HG02759 (cell line): Measurements from ENCODE around the gene DPEP2.
"Not testable (repeated sequence)": the region's sequence is repeated elsewhere in the genome, so short reads cannot be mapped to it uniquely, and the experiment has no call there.

Experiments used
- ATAC-seq: cut with Tn5 transposase; IDR thresholded peaks from one replicate; pipeline ENCODE4 v1.9.1; 2021; ENCODE audit warnings: mild to moderate bottlenecking, moderate library complexity; ENCODE audit not compliant: unreplicated experiment

The DPEP2 gene

DNA sequence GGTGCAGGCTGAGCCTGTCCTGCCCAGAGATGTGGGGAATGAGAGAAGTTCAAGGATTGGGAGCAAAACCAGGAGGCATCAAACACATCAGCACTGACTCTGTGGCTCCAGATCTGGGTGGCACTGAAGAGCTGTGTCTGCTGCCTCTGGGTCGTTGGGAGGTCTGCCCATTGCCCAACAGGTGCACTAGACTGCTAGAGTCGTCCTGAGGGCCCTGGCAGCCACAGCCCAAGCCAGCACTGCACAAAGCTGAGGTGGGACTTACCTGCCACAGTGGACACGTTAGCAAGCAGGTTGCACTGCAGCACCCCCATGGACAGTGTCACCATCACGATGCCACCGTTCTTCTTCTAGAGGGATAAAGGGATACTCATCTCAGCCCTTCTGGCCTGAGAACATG is 22.3 kb downstream of the DPEP2 start:
- no peak for ATAC-seq

DNA sequence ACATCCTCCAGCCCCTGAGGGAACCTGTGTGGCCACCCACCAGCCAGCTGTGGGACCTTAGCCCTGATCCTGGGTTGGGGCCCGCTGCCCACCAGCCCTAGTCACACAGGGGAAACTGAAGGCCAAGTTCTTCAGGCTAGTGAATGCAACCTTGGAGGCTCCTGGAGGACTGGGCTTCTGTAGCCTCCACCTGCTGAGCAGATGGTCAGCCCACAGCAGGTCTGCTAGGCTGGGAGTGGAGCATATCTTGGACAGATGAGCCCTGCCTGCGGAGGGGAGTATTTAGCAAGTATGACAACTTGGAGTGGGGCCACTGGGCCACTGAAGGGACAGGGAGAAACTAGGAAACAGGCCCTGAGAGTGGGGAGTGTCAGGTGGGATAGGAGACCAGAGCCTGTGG is 23.1 kb downstream of the DPEP2 start:
- ATAC-seq: no peak

DNA sequence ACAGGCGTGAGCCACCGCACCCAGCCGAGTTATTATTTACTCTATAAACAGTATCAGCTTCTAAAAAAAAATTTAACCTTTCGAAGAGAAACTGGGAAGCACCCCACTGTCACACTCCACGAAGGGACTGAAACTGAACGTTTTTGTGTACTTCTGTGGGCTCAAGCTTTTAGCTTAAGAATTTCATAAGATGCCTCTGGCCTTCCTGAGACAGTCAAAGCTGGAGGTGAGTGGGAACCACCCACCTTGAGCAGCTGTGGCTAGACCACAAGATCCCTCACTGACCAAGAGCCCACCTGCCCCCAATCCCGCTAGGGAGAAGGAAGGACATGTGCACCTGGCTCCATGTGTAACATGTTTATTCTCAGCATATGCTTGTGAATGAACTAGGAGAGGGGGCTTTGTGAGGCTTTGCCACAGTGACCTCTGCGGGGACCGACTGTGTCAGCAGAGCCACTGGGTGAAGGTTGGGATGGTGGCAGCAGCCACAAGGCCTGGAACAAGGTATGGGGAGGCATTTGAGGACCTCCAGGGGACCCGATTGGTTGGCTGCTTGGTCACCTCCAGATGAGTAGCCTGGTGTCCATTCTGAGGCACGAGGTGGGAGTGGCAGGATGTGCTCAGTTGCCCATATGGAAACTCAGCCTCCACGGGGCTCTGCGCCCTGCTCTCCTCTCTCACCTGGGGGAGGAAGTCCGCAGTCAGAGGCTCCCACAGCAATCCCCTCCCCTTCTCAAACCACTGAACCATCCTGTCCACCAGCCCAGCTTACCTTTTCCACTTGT is 23.8 kb downstream of the DPEP2 start:
- no peak for ATAC-seq

DNA sequence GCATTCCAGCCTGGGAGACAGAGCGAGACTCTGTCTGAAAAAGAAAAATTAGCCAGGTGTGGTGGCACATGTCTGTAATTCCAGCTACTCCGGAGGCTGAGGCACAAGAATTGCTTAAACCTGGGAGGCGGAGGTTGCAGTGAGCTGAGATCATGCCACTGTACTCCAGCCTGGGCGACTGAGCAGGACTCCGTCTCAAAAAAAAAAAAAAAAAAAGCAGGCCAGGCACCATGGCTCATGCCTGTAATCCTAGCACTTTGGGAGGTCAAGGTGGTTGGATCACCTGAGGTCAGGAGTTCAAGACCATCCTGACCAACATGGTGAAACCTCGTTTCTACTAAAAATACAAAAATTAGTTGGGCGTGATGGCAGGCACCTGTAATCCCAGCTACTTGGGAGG is 27.0 kb downstream of the DPEP2 start:
- ATAC-seq: not testable (repeated sequence)

DNA sequence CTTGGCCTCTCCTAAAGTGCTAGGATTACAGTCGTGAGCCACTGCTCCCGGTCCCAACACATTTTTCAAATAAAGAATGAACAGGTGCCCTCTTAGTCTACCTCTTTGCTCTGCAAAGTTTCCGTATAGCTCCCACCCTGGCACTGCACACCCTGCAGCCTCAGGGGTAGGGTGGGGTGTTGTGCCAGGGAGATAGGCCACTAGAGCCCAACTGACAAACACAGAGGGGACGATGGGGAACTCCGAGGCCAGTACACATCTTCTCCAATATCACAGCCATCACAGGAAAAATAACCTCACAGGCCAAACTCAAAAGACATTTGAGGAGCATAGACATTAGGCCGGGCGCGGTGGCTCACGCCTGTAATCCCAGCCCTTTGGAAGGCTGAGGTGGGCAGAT is 28.2 kb downstream of the DPEP2 start:
- ATAC-seq: no peak

DNA sequence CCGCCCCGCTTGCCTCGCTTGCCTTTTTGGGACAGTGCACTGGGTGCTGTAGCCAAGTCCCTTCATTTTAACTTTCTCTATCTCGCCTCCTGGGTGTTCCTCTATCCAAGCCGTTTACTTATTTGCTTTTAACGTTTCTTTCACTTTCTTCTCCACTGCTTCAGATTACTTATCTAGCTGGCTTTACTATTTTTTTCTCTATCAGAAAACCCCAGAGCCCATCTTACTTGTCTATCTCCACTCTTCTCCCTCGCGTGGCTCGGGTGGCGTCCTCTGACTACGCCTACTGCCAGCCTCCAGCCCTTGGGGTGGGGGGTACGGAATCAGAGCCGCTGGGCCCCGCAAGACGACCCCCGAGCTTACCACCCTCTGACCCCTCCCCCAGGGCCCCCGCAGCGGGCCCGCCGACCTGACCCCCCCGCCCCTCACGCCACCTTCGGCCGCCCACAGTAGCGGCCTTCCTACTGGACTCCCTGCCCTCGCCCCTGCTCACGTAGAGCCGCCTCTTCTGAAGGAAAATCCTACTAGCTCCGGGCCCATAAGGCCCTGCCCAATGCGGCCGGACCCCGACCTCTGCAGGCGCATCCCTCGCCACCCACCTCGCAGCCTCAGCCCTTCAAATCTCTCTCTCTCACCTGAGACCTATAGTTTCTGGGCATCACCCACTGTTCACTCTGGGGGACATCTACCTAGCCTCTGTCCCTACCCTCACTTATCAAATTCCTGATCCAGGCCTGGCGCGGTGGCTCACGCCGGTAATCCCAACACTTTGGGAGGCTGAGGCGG is 29.8 kb downstream of the DPEP2 start:
- no peak for ATAC-seq

DNA sequence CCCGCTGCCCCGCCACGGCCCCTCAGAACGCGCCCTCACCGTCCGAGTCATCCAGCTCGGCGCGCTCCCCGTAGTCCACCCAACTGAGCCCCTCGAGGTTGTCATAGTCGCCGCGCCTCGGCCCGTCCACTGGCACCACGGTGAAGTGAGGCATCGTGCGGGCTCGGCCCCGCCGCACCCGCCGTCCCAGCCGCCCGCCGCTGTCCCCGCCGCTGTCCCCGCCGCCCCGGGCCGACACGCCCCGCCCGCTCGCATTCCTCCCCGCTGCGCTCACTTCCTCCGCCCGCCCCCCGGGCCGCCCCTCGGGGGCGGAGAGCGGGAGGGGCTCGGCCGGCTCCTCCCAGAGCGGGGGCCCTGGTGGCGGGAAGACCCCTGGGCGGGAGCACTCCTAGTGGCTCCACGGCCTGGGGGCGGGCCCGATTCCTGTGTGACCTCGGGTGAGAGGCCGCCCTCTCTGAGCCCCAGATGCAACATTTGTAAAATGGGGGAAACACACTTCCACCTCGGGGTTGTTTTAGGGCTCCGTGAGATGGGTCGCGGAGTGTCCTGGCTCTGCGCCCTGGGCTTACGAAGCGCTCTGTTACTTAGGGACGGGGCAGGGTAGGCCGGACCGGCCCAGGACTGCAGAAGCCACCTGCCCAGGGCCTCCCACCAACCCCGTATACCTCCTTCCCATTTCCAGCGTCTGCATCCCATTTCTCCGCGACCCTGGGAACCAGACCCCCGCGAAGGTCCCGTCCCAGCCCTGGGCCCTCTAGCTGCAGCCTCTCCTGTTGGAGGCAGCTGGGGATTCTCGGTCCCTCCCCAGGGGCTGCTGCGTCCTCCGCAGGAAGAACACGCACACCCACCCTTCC is 30.7 kb downstream of the DPEP2 start, which contains the start of gene SLC12A4:
Gene SLC12A4 (minus strand): TSS at position 238 of the 854 bp plus-strand sequence. CDS start 84 bp downstream, at position 154.
- peak; percentile 83 for ATAC-seq

DNA sequence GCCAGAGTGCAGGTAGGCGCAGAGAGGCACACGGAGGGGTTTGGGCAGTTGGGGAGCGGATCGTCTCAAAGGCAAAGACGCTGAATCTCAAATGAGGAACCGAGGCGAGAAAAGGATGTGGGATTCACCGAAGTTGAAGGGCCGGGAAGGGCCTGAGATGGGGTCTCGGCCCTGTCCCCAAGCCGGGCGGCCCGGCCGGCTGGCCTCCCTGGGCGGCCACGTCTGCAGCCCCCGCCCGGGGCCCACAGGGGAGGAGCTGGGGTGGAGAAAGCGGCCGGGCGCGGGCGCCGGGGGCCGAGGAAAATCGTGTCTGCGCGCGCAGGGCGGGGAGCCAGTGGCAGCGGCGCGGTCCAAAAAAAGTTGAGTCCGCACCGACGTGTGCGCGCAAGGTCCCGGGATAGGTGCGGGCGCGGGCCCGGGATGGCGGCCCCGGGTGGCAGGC is 31.3 kb downstream of the DPEP2 start:
- ATAC-seq: peak; percentile 23

DNA sequence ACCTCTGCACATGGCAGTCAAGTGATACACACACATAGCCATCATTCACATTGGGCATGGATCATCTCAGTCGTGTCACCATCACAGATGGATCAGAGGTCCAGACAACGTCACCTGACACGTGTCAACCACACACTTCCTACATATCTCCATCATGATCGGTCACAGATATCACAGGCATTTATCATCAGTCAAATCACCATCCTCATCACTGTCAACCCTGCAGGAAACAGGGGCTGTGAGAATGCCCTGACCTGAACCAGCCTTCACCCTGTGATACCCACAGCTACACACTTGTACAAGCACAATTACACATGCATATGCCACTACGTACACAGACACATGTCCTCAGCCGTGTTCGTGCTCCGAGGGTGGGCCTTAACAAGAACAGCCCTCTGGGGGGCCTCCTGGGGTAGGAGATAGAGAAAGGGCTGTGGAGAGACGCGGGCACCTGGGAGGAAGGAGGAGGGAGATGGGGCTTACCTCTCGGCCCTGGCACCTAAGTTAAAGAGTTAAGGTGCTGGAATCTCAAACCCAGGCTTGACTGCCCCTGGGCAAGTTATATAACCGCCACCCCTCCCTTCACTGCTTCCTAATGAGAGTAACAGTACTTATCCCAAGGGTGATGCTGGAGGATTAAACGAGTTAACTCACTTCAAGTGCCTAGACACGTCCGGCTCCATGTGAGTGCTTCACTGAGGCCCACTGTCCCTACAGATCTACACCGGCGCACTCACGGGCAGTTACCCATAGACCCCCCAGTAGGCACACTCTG is 31.9 kb downstream of the DPEP2 start:
- ATAC-seq: peak; percentile 3

DNA sequence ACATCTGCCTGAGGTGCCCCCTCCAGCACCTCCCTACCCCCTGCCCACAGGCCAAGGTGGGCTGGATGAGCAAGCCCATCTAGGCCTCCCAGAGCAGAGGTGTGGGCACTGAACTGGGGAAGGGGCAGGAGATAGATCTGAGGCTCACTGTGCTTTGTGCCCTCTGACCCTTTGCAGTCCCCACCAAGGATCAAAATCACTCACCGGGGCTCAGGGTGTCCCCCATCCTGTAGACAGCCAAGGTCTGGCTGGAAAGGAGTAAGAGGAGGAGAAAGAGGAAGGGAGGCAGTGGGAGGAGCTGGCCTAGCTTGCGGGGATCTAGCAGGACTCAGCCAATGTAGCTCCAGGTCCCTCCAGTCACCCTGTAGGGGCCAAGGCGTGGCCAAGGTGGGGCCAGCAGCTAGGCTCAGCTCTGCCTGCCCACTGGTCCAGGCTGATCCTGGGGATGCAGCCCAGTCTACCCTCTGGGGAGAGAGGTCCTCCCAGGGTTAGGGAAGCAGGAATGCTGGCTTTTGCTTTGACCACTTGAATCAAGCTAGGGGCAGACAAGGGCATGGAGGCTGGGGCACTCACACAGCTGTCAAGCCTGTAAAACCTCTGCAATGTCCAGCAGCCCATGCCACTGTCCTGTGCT is 32.6 kb downstream of the DPEP2 start:
- ATAC-seq: no peak

DNA sequence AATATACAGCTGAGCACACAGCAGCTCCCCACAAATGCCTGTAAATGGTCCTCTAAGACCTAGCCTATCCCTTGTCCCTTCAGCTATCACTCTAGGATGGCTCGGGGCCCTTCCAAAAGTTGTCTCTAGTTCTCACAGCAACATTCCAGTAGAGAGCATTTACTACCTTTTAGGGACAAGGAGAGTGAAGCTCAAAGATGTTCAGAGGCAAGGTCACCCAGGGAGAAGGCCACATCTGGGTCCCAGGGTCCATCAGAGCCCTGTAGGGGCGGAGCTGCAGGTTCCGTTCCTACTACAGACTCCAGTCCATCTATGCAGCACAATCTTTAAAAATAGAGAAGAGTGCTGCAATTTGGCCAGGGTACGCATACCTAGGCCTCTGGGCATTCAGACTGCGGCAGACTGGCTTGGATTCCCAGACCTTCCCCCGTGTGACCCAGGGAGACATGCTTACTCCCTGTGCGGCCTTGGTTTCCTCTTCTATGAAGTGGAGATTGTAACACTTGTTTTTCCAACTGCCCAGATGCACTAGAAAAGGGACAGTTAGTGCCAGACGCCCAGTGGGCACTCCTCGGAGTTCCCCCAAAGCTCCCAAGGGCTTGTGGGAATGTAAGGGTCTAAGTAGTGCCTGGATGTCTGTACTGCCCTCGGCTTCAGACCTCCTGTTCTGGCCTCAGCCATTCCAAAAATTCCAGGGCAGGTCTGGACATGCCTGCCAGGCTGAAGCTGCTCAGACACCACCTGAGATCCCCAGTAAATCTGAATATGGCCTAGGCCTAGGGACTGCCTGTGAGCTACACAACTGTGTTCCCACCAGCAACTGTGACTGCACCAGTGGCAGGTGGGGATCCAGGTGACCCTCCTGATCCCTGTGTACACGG is 33.4 kb downstream of the DPEP2 start:
- no peak for ATAC-seq

DNA sequence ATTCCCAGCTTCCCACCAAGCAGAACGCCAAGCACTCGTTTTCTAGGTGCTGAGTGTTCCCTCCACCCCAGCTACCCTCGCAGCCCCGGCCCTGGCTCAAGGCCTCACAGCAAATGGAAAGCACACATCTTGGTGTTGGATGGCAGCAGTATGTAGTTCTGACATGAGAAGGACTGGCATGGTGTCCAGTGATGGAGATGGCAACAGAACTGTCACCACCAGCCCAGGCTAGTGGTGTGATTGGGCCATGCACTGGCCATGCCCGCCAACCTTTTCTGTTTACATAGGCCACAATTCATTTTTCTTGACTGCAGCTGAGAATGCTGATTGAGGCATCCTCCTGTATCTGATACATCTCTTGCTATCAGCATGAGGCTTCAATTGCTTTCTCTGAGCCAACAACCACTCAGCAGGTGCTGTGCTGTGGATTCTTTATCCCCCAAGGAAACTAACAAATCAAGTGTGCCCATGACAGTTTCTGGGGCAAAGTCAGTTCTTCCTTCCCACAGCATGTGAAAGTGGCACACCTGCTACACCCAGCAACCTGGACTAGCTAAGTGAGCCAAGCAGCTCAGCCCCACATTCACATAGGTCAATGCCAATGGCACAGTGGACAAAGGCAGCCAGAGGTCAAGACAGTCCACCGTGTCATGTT is 34.7 kb downstream of the DPEP2 start:
- ATAC-seq: no peak

DNA sequence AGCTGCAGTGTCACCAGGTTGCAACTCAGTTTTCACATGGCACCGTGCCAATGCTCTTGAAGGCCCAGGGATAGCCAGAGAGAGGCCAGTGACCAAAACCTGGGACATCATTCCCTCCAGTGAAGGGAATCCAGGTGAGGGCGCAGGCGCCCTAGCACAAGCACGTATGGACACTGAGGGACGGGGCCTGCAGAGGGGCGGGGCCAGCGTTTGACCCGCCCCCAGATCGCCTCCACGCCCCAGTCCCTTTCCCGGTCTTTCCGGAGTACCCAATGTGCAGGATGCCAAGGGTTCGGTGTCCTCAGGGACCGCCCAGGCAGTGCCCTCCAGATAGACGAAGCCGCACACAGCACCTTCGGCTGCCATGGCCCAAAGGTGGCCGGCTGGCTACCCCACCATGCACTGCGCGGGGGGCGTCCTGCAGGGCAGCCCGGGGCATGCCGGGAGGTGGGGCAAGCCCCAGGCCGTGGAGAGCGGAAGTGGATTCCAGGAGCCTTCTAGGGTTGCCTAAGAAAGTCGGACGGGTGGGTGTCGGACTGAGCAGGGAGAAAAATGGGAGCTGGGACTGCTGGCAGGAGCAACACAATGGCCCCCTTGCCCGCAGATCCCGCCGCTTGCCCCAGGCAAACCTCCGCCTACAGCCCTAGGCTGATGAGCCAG is 35.5 kb downstream of the DPEP2 start:
- ATAC-seq: no peak

DNA sequence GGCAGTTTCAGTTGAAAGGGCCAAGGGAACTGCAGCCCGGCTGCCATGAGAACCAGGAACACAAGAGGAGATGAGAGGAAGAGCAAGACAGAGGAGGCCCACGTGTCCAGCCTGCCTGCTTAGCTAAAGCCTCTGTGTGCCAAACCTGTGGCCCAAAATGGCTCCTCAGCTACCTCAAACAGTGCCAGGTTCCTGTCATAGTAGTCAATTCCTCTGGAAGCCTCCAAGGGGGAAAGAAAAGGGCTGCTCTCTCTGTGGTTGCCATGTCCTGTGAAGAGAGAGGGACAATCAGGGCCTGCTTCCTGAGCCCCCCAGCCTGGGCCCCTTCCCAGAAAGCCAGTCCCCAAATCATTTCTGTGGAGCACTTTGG is 36.0 kb downstream of the DPEP2 start:
- no peak for ATAC-seq

DNA sequence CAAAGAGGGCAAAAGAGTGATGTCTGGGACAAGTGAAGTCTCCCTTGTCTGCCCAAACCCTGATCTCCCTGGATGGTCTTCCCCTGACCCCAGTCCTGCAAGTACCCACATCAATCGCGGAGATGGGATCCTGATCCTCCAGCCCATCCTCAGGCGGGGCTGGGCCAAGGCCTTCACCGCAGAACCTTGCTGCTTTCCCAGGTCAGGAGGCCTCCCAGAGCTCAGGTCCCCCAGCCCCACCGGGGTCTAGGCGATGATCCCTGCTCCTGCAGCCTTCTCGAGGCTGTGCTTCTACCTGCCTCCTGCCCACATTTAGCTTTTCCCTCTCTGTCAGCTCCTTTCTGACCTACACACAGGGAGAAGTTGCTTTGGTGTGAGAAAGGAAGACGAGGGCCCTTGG is 37.1 kb downstream of the DPEP2 start:
- no peak for ATAC-seq

DNA sequence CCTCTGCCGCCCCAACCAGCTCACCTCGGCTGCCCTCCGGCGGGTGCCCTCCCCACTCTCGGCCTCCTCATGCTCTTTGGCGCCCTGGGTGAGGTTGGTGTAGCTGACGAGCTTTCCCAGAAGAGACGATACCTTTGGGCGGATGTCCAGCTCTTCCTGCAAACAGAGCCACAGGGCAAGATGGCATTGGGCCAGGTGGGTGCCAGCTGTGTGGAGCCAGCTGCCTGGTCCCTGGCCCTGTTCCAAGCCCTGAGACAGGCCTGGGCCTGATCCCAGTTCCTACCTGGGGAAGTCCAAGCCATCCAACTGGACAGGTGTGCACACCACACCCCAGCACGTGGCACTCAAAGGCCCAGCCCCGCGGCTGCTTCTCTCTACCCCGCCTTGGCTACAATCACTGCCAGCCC is 37.7 kb downstream of the DPEP2 start:
- no peak for ATAC-seq

DNA sequence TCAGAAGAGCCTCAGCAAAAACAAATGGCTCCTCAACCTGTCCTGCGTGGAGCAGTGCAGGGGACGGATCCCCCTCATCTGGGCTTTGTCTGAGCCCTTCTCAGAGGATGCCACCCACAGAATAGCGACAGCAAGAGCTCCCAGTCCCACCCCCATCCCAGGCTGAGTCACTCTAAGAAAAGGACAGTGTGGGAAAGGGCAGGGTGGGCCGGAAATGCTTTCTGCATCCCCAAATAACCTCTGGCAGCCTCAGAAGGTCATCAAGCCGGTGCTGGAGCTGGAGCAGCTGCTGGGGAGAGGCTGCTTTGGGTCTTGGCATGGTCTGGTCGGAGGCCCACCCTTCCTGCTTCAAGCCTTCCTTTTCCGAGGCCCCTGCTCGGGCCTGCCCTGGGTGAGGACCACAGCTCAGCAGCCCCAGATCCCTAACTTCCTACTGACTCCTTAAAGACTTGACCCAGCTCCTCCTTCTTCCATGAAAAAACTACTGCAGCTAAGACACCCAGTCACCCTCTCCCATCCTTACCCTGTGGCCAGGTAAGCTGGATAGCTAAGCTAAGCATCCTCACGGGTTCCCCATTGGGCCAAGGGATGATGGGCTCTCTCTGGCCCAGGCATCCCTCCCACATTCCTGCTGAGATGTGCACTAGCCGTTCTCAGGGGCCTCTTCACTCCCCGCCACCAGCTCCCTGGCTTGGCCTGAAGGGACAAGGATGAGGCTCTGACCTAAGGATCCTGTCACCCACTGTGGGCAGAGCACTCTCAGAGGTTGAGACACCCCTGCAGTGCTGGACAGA is 39.6 kb downstream of the DPEP2 start:
- ATAC-seq: no peak
